Measurements from ENCODE around the gene ENPP3. TPM values are rescaled to one million over a fixed set of nuclear protein-coding genes. Genes with fewer than 3 reads are reported as not detected.

ENPP3 gene
- total RNA-seq, 2 experiments from 2014 or later, result 0.82 to 0.86 TPM

DNA sequence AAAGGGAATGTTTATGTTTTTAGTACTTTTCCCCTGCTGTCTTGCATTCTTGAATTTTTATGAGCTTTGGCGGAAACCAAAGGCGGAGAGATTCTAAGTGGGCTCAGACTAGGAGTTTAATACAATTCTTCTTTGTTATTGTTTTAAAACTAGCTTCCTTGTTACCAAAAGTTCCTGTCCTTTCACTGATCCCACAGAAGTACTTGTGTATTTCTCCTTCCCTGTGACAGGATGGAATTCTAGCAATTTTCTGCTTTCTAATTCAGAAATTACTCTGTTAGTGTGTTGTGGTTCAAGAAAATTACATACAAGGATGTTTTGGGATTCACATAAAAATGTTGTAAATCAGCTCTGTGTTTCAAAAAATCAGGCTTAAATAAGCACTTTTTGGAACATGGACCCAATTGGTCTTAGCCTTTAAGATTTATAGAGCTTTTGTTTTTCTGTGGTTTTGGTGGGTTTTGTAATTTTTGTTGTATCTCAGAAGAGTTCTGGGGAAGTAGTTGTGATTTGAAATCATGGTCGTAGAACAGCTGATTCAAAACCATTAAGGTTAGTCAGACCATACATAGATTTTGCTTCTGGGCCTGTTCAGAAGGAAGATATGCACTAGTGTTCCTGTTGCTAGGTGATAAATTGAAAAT lies 91.3 kb downstream of the ENPP3 start:
- CTCF ChIA-PET, result no interaction called here
- H3K4me1 Mint-ChIP-seq (ENCODE audit: low read depth), result peaks cover 2% of the 10 kb centered on the region

GRCh38 chr6:131729550-131729949 lies 92.4 kb downstream of the ENPP3 start:
- Mint-ChIP-seq H3K27ac (no peak overlapping the region), H3K36me3 (peaks cover 5% of the 10 kb centered on the region), H3K9me3 (peaks cover 2% of the 10 kb centered on the region), H3K4me3 (no peak overlapping the region), H3K27me3 (peaks cover 2% of the 10 kb centered on the region), H3K4me1 (ENCODE audit: low read depth) (peaks cover 2% of the 10 kb centered on the region)
- DNase-seq, result no peak
- ChIA-PET POLR2A (no interaction called here), CTCF (no interaction called here)
- intact Hi-C loops (cut with micrococcal nuclease), result no loop called here

More for the DNA sequence above, 91.3 kb downstream of the ENPP3 start:
- intact Hi-C loops (cut with micrococcal nuclease), result no loop called here
- no peak overlapping the region for H3K27ac Mint-ChIP-seq
- H3K9me3 Mint-ChIP-seq, result peaks cover 2% of the 10 kb centered on the region
- no peak overlapping the region for H3K4me3 Mint-ChIP-seq
- POLR2A ChIA-PET, result no interaction called here
- H3K27me3 Mint-ChIP-seq, result peaks cover 2% of the 10 kb centered on the region
- H3K36me3 Mint-ChIP-seq, result peaks cover 5% of the 10 kb centered on the region
- no peak for DNase-seq

DNA sequence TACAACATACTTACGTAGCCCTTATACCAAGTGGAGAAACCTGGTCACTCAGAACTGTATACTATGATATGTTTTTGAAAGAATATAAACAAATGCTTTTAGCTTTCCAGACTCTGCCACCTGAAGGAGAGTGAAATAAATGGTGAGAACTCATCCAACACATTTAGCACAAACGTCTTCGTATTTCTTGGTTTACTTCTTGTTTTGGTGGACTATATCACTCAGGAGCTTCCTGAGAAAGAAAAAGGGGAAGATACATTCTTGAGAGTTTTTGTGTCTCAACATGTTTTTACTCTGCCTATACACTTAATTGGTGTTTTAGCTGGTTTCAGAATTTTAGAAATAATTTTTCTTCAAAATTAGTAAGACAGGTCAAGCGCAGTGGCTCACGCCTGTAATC lies 93.2 kb downstream of the ENPP3 start:
- Mint-ChIP-seq H3K27ac (no peak overlapping the region), H3K9me3 (peaks cover 2% of the 10 kb centered on the region), H3K4me3 (no peak overlapping the region), H3K4me1 (ENCODE audit: low read depth) (peaks cover 2% of the 10 kb centered on the region), H3K36me3 (peaks cover 5% of the 10 kb centered on the region), H3K27me3 (peaks cover 2% of the 10 kb centered on the region)
- ChIA-PET CTCF (interaction anchor here (1.2 kb wide), 1 partner anchor 9 kb away, joined by 3 read pairs; no protein-coding TSS in a partner anchor), POLR2A (no interaction called here)
- intact Hi-C loops (cut with micrococcal nuclease), result no loop called here
- no peak for DNase-seq

GRCh38 chr6:131731224-131731623 lies 94.1 kb downstream of the ENPP3 start:
- Mint-ChIP-seq H3K4me1 (ENCODE audit: low read depth) (peaks cover 2% of the 10 kb centered on the region), H3K27ac (no peak overlapping the region), H3K4me3 (no peak overlapping the region), H3K9me3 (peaks cover 1% of the 10 kb centered on the region), H3K27me3 (peaks cover 2% of the 10 kb centered on the region), H3K36me3 (peaks cover 3% of the 10 kb centered on the region)
- intact Hi-C loops (cut with micrococcal nuclease), result no loop called here
- ChIA-PET CTCF (interaction anchor here (1.2 kb wide), 1 partner anchor 10 kb away, joined by 3 read pairs; no protein-coding TSS in a partner anchor), POLR2A (no interaction called here)
- DNase-seq, result no peak

DNA sequence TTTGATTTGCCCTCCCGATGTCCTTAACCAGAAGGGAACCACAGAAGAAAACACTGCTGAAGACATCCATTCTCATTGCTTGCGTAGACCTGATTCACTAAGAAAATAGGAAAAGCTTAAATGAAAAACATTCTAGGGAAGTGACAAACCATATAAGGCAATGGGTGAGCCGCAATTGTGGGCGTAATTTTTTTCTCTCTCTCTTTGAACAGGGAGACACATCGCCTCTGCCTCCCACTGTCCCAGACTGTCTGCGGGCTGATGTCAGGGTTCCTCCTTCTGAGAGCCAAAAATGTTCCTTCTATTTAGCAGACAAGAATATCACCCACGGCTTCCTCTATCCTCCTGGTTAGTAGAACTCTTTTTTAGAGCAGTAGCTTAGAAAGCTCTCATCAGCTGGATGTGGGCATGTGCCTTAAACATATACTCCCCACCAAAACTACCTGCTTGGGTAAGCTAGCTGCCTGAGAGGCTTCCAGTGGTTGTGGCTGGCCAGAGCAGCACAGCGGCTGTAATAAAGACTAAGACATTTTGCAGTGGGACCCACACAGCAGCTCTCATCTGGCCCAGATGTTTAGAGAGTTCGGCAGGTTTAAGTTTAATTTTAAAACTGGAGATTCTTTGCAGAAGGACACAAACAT lies 96.4 kb downstream of the ENPP3 start:
- Mint-ChIP-seq H3K4me1 (ENCODE audit: low read depth) (peaks cover 2% of the 10 kb centered on the region), H3K36me3 (no peaks in the 10 kb centered on the region), H3K27me3 (peaks cover 2% of the 10 kb centered on the region), H3K4me3 (no peak overlapping the region), H3K27ac (no peak overlapping the region), H3K9me3 (no peaks in the 10 kb centered on the region)
- ChIA-PET POLR2A (no interaction called here), CTCF (interaction anchor here (1.0 kb wide), 1 partner anchor 38 kb away, joined by 3 read pairs; no protein-coding TSS in a partner anchor)
- intact Hi-C loops (cut with micrococcal nuclease), result no loop called here
- no peak for DNase-seq

DNA sequence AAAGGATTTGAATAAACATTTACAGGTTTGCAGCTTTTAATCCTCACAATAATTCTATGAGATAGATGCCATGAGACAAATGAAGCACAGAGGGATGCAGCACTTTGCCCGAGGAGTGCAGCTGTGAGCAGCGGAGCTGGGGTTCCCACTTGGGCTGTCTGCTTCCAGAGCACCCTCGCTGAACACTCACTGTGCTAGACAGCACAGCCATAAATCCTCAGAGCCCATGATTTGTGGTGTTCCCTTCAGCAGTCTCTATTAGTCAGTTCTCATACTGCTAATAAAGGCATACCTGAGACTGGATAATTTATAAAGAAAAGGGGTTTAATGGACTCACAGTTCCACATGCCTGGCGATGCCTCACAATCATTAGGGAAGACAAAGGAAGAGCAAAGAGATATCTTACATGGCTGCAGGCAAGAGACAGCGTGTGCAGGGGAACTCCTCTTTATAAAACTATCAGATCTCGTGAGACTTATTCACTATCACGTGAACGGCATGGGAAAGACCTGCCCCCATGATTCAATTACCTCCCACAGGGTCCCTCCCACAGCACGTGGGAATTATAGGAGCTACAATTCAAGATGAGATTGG lies 99.0 kb downstream of the ENPP3 start:
- intact Hi-C loops (cut with micrococcal nuclease), result no loop called here
- no peak for DNase-seq
- ChIA-PET POLR2A (no interaction called here), CTCF (no interaction called here)
- H3K27me3 Mint-ChIP-seq, result peaks cover 2% of the 10 kb centered on the region
- no peak overlapping the region for H3K27ac Mint-ChIP-seq
- H3K36me3 Mint-ChIP-seq, result no peaks in the 10 kb centered on the region
- no peaks in the 10 kb centered on the region for H3K9me3 Mint-ChIP-seq
- H3K4me3 Mint-ChIP-seq, result no peak overlapping the region
- H3K4me1 Mint-ChIP-seq (ENCODE audit: low read depth), result no peaks in the 10 kb centered on the region

DNA sequence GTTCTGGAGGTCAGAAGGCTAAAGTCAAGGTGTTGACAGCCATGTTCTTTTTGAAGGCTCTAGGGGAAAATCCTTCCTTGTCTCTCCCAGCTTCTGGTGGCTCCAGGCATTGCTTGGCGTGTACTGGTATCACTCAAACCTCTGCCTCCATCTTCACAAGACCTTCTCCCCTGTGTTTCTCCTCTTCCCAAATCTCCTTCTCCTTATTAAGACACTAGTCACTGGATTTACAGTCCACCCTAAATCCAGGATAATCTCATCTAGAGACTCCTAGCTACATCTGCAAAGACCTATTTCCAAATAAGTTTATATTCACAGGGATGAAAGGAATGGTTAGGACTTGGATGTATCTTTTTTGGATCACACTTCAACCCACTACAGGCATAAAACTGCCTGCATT lies 99.7 kb downstream of the ENPP3 start:
- Mint-ChIP-seq H3K9me3 (no peaks in the 10 kb centered on the region), H3K27ac (no peak overlapping the region), H3K4me1 (ENCODE audit: low read depth) (no peaks in the 10 kb centered on the region), H3K36me3 (no peaks in the 10 kb centered on the region), H3K4me3 (no peak overlapping the region), H3K27me3 (no peaks in the 10 kb centered on the region)
- no peak for DNase-seq
- ChIA-PET POLR2A (no interaction called here), CTCF (no interaction called here)
- intact Hi-C loops (cut with micrococcal nuclease), result no loop called here

DNA sequence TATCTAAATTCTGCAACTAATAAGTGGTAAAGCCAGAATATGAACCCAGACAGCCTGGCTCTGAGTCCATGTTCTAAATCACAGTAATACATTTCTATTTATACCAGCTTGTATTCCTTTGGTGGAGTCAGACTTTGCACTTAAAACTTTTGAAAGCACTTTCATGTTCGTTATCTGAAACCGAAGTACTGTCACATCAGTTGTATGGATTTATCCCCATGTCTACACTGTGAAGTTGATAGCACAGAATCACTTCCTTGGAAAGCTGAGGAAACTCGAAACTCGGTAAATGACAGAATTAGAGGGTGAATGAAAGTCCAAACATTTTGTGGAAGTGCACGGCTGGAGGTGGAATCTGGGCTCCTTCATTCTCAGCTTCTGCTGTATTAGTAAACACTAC lies 102.0 kb downstream of the ENPP3 start:
- ChIA-PET POLR2A (no interaction called here), CTCF (interaction anchor here (0.6 kb wide), 1 partner anchor 16 kb away, joined by 3 read pairs; no protein-coding TSS in a partner anchor)
- Mint-ChIP-seq H3K9me3 (no peaks in the 10 kb centered on the region), H3K27me3 (peaks cover 3% of the 10 kb centered on the region), H3K36me3 (no peaks in the 10 kb centered on the region), H3K4me3 (no peak overlapping the region), H3K27ac (no peak overlapping the region), H3K4me1 (ENCODE audit: low read depth) (no peaks in the 10 kb centered on the region)
- intact Hi-C loops (cut with micrococcal nuclease), result no loop called here
- DNase-seq, result no peak

GRCh38 chr6:131740161-131740560 lies 103.1 kb downstream of the ENPP3 start:
- no peak for DNase-seq
- Mint-ChIP-seq H3K4me3 (no peak overlapping the region), H3K9me3 (no peaks in the 10 kb centered on the region), H3K4me1 (ENCODE audit: low read depth) (no peaks in the 10 kb centered on the region), H3K27me3 (peaks cover 3% of the 10 kb centered on the region), H3K27ac (no peak overlapping the region), H3K36me3 (no peaks in the 10 kb centered on the region)
- ChIA-PET CTCF (no interaction called here), POLR2A (no interaction called here)
- intact Hi-C loops (cut with micrococcal nuclease), result no loop called here

GRCh38 chr6:131741688-131742393 lies 104.7 kb downstream of the ENPP3 start:
- Mint-ChIP-seq H3K9me3 (no peaks in the 10 kb centered on the region), H3K4me1 (ENCODE audit: low read depth) (no peaks in the 10 kb centered on the region), H3K36me3 (no peaks in the 10 kb centered on the region), H3K27me3 (peaks cover 3% of the 10 kb centered on the region), H3K4me3 (no peak overlapping the region), H3K27ac (no peak overlapping the region)
- ChIA-PET POLR2A (no interaction called here), CTCF (no interaction called here)
- no peak for DNase-seq
- intact Hi-C loops (cut with micrococcal nuclease), result no loop called here

DNA sequence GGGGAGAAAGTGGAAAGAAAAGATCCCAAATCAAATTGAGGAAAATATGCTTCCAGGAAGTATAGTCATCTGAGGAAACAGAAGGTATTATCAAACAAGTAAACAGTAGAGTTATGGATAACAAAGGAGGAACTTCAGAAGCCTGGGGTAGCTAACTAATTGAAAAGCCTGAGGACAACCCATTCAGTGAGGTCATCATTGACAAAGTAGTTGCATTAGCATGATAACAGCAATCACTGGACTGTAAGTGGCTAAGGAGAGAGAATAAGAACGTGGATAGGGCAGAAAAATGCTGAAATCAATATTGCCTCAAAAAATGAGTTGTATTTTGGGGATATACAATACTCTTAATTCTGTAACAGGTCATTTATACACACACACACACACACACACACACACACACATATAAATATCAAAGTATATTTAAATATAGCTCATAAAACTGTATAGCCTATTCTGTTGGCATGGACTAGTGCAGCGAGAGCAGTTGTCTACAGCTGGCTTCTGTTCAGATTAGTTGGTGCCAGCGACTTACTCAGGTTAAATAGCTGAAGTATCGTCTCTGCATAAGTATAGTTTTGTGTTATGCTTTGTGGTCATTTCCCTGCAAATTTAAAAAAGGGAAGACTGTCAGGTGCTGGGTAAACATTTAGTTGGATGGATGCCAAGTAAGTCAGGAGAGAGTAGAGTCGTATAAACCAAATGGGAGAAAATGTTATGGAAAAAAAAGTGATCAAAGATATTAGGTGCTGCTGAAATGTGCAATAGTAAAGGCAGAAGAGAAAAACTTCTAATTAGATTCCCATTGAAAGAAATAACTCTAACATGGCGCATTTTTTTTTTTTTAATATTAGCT lies 107.6 kb downstream of the ENPP3 start:
- no peak overlapping the region for H3K4me3 Mint-ChIP-seq
- H3K27ac Mint-ChIP-seq, result no peak overlapping the region
- intact Hi-C loops (cut with micrococcal nuclease), result no loop called here
- H3K4me1 Mint-ChIP-seq (ENCODE audit: low read depth), result no peaks in the 10 kb centered on the region
- CTCF ChIA-PET, result interaction anchor here (1.1 kb wide), 1 partner anchor 50 kb away, joined by 4 read pairs; no protein-coding TSS in a partner anchor
- H3K27me3 Mint-ChIP-seq, result peaks cover 3% of the 10 kb centered on the region
- POLR2A ChIA-PET, result interaction anchor here (0.5 kb wide), 1 partner anchor 701 kb away, joined by 5 read pairs; no protein-coding TSS in a partner anchor
- DNase-seq, result no peak
- no peaks in the 10 kb centered on the region for H3K36me3 Mint-ChIP-seq
- no peaks in the 10 kb centered on the region for H3K9me3 Mint-ChIP-seq
